ENCODE data around the gene IL13RA2.

DNA sequence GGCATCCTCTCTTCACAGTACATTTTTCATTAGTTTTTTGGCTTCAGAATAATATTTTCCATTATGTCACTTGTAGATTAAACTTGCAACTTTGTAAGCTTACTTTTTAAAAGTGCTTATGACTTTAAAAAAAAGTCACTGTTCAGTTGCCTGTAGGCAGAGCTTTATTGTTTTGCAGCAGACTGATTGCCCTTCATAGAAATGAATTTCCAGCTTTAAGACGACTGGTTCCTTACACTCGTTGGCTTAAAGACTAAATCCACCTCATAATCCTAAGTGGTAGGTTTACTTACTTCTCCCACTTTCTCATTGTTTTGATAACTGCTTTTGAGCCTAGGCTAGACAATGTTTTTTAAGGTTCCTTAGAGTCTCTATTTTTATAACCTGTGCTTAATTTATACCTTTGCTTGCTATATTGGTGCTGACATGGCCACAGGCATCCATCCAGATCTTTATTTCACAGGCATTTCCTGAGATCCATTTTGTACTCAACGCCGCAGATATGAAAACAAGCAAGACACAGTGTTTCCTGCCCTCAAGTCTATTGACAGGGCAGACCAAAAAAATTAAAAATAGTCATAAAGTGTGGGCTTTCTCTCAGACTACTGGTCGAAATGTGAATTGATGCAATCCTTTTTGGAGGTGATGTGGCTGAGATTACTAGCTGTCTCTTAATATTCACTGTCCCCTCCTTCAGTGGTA, 12.6 kb upstream of the IL13RA2 start:
- no peak for TF ChIP-seq TCF7L2 (IDR thresholded peaks at IDR 0.05; ENCODE audit: borderline replicate concordance, extremely low read depth, insufficient read depth, insufficient read length)
- TF ChIP-seq, protein P1, sequence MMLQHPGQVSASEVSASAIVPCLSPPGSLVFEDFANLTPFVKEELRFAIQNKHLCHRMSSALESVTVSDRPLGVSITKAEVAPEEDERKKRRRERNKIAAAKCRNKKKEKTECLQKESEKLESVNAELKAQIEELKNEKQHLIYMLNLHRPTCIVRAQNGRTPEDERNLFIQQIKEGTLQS (IDR thresholded peaks at IDR 0.05): no peak
- TF ChIP-seq, protein P2, sequence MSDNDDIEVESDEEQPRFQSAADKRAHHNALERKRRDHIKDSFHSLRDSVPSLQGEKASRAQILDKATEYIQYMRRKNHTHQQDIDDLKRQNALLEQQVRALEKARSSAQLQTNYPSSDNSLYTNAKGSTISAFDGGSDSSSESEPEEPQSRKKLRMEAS (IDR thresholded peaks at IDR 0.05): no peak
- TF ChIP-seq EZH2 (IDR thresholded peaks at IDR 0.05): no peak
- TF ChIP-seq POLR2AphosphoS5 (IDR thresholded peaks at IDR 0.05; ENCODE audit: low read depth, low read length): no peak
- no peak for TF ChIP-seq ZNF274 (IDR thresholded peaks at IDR 0.05; ENCODE audit: low read depth, low read length)
- no peak for TF ChIP-seq POLR2A (IDR thresholded peaks at IDR 0.05; ENCODE audit: borderline replicate concordance, extremely low read depth, insufficient read depth, insufficient read length)
- TF ChIP-seq EGR1 (IDR thresholded peaks at IDR 0.05; ENCODE audit: low read depth): no peak
- TF ChIP-seq SIN3A (IDR thresholded peaks at IDR 0.05; ENCODE audit: low read depth): no peak
- TF ChIP-seq, protein P3, sequence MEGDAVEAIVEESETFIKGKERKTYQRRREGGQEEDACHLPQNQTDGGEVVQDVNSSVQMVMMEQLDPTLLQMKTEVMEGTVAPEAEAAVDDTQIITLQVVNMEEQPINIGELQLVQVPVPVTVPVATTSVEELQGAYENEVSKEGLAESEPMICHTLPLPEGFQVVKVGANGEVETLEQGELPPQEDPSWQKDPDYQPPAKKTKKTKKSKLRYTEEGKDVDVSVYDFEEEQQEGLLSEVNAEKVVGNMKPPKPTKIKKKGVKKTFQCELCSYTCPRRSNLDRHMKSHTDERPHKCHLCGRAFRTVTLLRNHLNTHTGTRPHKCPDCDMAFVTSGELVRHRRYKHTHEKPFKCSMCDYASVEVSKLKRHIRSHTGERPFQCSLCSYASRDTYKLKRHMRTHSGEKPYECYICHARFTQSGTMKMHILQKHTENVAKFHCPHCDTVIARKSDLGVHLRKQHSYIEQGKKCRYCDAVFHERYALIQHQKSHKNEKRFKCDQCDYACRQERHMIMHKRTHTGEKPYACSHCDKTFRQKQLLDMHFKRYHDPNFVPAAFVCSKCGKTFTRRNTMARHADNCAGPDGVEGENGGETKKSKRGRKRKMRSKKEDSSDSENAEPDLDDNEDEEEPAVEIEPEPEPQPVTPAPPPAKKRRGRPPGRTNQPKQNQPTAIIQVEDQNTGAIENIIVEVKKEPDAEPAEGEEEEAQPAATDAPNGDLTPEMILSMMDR (IDR thresholded peaks at IDR 0.05 in 2 of 3, conservative IDR thresholded peaks at IDR 0.05 in 1 of 3; ENCODE audit: borderline replicate concordance in 1 of 3, insufficient read depth in 1 of 3, low read depth in 2 of 3, low read length in 2 of 3): no peak
- no peak for TF ChIP-seq REST (IDR thresholded peaks at IDR 0.05; ENCODE audit: low read depth)
- no peak for TF ChIP-seq EZH2phosphoT487 (IDR thresholded peaks at IDR 0.05; ENCODE audit: borderline replicate concordance)
- no peak for TF ChIP-seq RAD21 (IDR thresholded peaks at IDR 0.05; ENCODE audit: low read depth)
- TF ChIP-seq ELF1 (IDR thresholded peaks at IDR 0.05; ENCODE audit: borderline replicate concordance, low read depth): no peak

All from HCT116 (cell line).